Measurements from ENCODE around the gene B4GALNT3.

Gene B4GALNT3

DNA sequence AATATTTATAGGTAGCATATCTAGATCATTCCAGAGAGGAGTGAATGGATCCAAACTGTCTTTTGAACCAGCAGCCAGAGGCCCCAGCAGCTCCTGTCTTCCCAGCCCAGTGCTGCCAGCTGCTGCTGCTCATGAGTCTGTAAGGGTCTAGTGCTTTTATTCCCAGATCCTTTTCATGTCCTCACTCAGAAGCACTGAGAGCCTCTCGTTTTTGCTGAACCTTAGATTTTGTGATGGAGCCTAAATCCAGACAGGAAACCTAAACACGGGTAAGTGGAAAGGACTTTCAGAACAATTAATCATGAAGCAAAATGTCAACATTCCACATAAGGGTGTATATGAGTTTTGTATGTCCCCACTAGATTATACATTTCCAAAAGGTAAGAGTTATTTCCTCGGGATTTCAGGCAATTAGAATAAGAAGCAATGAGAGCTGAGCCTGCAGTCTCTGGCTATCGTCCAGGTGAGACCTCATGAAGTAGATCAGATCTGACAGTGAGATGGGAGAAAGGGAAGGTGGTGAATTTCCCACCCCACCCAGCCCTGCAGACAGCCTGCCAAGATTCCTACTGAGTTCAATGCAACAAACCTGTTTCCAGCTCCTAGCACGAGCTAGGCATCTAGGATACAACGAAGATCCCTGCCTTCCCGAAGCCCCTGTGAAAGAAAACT is 119.1 kb downstream of the B4GALNT3 start:
- no peak for DNase-seq

DNA sequence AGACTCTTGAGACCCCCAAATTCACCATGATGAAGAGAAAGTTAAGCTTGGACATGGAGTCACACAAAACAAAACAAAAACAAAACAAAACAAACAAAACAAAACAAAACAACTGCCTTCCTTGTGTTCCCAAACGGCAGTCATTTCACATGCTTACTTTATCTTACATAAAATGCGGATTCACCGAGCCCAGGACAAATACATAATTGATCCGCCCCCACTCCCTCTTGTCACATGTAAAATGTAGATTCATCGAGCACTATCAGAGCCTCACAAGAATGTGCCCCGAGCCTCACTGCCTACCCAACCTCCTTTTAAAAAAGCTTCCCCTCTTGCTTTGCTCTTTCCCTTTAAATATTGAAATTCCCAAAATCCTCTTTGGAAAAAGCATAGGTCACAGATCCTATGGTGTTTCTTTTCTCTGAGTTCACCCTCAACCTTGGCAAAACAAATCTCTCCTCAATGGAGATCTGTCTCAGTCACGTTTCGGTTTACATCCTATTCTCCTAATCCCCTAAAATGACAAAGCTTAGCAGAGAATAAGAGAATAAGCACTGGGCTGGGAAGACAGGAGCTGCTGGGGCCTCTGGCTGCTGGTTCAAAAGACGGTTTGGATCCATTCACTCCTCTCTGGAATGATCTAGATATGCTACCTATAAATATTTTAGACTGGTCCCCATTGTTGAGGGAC is 119.8 kb downstream of the B4GALNT3 start:
- no peak for DNase-seq

- no peak for DNase-seq
Measured at GRCh38 chr12:580813-581212, 121.1 kb downstream of the B4GALNT3 start.

DNA sequence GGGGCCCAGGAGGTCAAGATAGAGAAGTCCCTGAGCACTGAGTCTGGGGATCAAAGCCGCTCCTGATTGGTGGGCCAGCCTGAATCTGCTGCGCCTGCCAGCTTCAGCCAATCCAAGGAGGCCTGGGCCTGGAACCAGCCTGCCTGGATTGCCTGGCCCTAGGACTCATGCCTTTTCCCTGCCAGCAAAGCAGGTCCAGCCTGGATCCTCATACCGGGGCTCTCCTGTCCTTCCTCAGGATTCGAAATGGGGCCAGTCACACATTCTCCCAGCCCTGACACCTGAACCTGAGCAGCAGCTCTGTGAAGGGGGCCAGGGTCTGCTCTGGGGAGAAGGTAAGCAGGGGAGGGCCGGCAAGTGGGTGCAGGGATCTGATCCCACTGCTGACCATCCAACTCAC is 121.6 kb downstream of the B4GALNT3 start:
- no peak for DNase-seq

- no peak for DNase-seq
Measured at GRCh38 chr12:581746-582145, 122.0 kb downstream of the B4GALNT3 start.

GRCh38 chr12:583251-583869 is 123.6 kb downstream of the B4GALNT3 start:
- no peak for DNase-seq

DNA sequence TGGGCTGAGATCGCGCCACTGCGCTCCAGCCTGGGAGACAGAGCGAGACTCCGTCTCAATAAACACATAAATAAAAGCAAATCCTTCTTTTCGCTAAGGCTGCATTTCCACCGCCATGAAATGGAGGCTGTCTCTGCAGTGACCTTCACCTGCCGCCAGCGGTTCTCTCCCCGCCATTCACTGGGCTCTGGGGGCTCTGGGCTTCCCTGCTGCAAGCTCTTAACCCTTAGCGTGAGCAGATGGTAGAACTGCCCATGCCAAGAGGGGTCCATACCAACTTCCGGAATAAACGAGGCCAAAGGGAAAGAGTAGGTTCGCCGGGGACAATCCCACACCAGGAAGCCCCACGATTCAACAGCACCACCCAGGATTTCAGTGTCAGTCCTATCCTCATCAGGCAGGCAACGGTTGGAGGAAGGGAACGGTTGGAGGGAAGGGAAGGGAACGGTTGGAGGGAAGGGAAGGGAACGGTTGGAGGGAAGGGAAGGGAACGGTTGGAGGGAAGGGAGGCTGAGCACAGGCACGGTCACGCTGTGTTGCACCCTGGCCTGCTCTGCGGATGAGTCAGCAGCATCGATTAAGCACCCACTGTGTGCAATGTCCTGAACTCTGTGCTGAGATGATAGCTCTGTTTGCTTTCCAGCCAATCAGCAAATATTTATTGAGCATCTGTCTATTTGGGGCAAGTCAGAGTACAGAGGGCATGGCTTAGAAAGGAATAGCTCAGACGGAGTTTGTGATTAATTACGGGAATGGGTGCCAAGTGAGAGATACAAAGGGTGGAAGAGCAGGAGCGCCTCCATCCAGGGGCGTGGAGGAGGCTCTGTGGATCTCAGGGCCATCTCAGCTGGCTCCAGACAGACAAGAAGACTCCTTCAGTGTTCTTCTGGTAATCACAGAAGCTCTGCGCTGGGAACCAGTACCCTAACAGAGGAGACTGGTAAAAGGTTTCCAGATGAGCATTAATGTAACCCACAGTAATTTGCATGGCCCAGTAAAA is 125.6 kb downstream of the B4GALNT3 start:
- DNase-seq: no peak

DNA sequence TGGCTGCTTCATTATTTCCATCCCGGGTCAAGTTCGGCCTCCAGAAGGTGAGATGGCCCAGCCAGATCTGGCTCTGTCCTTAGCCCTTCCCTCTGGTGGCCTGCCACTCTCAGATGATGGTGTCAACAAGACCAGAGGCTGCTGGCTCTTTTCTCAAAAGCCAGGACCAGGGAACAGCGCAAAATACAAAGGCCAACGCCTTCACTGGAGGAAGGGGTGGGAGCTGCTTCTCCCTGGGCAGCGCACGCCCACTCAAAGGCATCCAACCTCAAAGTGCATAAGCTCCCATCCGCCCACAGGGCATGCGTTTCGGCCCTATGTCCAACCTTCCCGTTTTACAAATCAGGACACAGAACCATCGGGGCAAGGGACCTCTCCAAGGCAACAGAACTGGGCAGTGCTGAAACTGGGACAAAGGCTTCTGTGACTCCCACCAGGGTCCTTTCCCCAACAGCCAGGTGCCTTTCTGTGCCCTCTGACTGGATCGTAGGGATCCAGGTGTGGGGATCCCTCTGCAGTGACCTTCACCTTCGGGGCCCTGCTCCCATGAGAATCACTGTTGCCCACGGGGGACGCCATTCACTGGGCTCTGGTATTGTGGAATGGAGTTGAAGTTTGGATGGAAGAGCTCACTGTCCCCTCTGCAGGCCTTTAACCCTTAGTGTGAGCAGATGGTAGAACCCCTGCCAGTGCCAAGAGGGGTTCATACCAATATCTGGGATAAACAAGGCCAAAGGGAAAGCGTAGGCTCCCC is 126.8 kb downstream of the B4GALNT3 start:
- no peak for DNase-seq

- no peak for DNase-seq
Measured at GRCh38 chr12:587132-588023, 127.6 kb downstream of the B4GALNT3 start.

GRCh38 chr12:588024-588322 is 128.2 kb downstream of the B4GALNT3 start:
- no peak for DNase-seq

DNA sequence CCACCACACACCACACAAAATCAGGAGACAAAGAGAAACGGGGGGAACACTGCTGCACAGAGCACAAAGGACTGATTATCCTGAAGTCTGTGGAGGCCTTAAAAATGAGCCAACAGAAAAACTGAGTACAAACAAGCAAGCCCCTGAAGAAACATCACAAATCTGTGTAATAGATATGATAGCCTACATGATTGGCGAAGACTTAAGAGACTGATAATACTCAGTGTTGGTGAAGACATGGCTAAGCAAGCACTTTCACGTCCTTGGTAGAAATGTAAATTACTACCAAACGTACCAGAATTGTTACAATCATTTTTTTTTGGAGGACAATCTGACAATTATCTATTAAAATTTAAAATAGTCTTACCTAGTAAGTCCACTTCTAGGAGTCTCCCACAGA is 128.9 kb downstream of the B4GALNT3 start:
- DNase-seq: no peak

DNA sequence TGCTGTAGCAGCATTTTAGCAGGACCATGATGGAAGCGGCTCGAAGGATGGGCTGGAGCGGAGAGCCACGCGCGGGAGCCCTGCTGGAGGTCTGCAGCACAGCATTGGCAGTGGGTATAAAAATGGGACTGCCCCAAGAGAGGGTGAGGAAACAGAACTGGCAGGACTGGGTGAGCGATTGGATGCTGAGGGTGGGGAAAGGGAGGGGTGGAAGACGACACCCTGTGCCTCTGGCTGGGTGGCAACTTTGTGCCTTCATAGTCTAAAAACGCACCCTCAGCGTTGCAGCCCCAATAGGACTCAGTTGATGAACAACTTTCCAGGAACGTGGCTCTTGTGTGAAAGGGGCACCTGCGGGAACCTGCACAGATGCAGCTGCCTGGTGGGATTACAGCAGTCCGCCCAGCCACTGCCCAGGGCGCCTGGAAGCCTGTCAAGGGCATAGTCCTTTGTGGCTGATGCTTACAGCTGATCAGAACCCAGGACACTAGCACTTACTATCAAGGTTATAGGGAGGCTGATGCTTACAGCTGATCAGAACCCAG is 130.5 kb downstream of the B4GALNT3 start:
- no peak for DNase-seq

DNA sequence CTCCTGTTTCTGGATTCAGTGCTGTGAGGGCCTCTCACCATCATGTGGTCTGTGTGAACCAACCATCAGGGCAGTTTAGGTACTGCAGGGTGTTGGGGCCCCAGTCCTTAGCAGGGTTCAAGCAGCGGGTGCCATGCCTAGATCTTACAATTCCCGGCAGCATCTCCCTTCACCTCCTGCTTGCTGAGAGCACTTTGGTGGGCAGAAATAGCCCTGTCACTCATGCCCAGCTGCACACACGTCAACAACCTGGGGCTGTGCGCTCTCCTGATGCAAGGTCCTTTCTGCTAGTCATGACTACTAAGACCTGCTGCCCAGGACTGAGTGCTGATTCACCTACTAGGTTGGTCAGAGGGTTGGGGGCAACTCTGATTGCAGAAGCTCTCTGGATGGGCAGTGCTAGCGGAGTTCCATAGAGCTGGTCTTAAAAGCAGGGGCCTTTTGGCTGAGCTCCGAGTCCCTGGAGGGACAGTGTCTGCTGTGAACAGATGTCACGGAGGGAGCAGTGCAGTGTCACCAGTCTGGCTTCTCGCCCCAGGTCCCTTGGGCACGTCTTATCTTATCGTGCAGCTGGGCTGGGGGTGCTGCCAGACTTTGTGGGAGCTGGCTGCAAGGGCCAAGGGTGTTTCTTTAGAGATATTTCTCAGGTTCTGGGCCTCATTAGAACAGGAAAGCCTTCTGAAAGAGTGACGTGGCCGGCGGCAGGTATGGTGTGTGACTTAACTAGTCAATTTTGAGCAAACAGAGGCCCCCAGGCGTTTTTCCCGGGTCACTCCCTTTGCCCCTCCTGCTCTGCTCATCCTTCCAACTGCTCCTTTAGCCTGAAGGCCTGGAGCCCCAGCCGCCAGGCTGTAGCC is 131.7 kb downstream of the B4GALNT3 start:
- DNase-seq: no peak

- DNase-seq: no peak
Measured at GRCh38 chr12:592024-592505, 132.3 kb downstream of the B4GALNT3 start.

GRCh38 chr12:593396-594270 is 133.9 kb downstream of the B4GALNT3 start:
- DNase-seq: no peak

DNA sequence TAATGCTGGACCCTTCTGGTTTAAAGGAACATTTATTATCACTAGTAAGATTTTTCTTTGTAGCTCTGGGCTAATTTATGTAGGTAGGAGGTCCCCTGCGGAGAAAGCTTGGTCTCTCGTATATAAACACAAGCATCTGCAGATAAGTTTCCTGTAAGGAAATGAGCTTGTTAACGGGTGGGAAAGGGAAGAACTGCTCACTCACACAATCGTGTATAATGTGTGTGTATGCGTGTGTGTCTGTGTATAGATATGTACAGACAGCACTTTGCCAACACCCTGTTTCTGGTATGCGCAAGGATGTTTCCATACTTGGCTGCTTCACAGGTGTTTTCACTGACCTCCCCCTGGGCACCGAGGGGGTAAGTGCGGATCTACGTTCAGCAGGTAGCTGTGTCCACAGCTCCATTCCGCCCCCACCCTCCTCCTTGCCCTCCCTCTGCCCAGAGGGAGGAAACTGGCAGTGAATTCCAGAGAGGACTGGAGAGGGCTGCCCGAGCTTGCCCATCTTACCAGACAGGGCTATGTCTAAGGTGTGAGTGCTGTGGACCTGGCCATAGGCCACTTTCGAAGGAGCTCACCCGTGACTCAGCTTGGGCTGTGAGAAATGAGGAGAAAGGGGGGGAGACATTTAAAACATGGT is 138.3 kb downstream of the B4GALNT3 start:
- no peak for DNase-seq

- no peak for DNase-seq
Measured at GRCh38 chr12:599756-600155, 140.0 kb downstream of the B4GALNT3 start.

DNA sequence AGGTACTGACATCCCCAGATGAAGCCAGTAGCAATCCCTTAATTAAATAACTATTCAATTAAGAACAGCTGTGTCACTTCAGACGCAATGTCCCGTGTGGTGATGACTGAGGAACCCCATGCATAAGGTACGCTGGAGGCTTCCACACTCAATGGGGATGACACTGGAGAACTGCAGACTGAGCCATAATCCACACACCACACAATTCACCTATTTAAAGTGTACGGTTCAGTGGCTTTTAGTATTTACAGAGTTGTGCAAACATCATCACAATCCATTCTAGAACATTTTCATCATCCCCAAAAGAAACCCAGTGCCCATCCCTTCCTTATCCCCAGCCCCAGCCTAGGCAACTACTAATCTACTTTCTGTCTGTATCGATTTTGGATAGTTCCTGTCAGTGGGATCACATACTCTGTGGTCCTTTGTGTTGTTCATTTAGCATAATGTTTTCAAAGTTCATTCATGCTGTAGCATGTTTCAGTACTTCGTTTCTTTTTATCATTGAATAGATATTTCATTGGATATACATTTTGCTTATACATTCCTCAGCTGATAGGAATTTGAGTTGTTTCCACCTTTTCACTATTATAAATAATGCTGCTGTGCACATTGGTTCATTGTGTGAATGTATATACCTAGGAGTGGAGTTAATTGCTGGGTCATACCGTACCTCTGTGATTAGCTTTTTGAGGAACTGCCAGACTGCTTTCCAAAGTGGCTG is 142.4 kb downstream of the B4GALNT3 start:
- DNase-seq: no peak

Data from CD4-positive, alpha-beta T cell treated with Interleukin-4 for 4 hours (primary cell).